T-helper 1 cell treated with Interleukin-12 subunit alpha and Interleukin-12 subunit beta and Interleukin-4 antibody, amounts not matched to agents 30 μg/mL and 1 μg/mL, for 36 hours (primary cell): ENCODE results near the gene PCDHGA11.
"Not testable (repeated sequence)": the region's sequence is repeated elsewhere in the genome, so short reads cannot be mapped to it uniquely, and the experiment has no call there.

Experiments used
- H3K27ac Mint-ChIP-seq: one replicate; pipeline ENCODE4 v1.8.0; 2021; ENCODE audit warnings: mild to moderate bottlenecking, mixed read lengths
- H3K27me3 Mint-ChIP-seq: one replicate; pipeline ENCODE4 v1.8.0; 2021; ENCODE audit warnings: low read depth, mixed read lengths
- H3K36me3 Mint-ChIP-seq: one replicate; pipeline ENCODE4 v1.8.0; 2021; ENCODE audit warnings: low read depth, mixed read lengths
- H3K4me1 Mint-ChIP-seq: one replicate; pipeline ENCODE4 v1.8.0; 2021; ENCODE audit warnings: low read depth, mixed read lengths
- H3K4me3 Mint-ChIP-seq: one replicate; pipeline ENCODE4 v1.8.0; 2021; ENCODE audit warnings: mild to moderate bottlenecking, moderate library complexity, mixed read lengths
- H3K9me3 Mint-ChIP-seq: one replicate; pipeline ENCODE4 v1.8.0; 2021; ENCODE audit warnings: mixed read lengths

Gene PCDHGA11

DNA sequence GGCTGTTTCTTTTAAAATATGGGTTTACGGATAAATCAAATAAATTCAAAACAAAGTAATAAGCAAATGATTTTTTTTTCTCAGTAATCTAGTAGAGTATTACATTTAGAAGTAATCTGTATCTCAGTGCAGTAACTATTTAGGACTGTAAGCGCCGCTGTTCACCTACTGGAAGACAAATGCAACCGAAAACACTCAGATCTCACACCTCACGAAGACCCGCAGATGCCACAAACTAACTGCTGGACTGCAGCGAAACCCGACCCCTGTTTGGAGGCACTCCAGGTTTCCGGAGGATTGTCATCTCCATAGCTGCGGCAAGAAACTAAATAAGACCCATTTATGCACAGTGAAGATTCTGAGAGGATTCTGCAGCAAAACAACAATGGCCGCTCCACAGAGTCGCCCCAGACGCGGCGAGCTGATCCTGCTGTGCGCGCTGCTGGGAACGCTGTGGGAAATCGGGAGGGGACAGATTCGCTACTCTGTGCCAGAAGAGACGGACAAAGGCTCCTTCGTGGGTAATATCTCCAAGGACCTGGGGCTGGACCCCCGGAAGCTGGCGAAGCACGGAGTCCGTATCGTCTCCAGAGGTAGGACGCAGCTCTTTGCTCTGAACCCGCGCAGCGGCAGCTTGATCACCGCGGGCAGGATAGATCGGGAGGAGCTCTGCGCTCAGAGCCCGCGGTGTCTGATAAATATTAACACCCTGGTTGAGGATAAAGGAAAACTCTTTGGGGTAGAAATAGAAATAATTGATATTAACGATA lies 28.2 kb upstream of the PCDHGA11 start, which contains the start of gene PCDHGA8:
Gene PCDHGA8 (plus strand): TSS at position 205 of the 770 bp plus-strand sequence. CDS start 181 bp downstream, at position 386.
- H3K4me1 Mint-ChIP-seq: no peaks in the 10 kb centered on the region
- H3K4me3 Mint-ChIP-seq: no peak within 1 kb of the TSS
- H3K36me3 Mint-ChIP-seq: peaks cover 2% of the 10 kb centered on the region
- H3K9me3 Mint-ChIP-seq: peaks cover 45% of the 10 kb centered on the region
- H3K27me3 Mint-ChIP-seq: peaks cover 26% of the 10 kb centered on the region
- H3K27ac Mint-ChIP-seq: no peak within 1 kb of the TSS

GRCh38 chr5:141393267-141393666 lies 27.6 kb upstream of the PCDHGA11 start:
- Mint-ChIP-seq H3K4me3 (no peak overlapping the region), H3K9me3 (peaks cover 45% of the 10 kb centered on the region), H3K4me1 (no peaks in the 10 kb centered on the region), H3K36me3 (peaks cover 2% of the 10 kb centered on the region), H3K27me3 (peaks cover 25% of the 10 kb centered on the region), H3K27ac (no peak overlapping the region)

DNA sequence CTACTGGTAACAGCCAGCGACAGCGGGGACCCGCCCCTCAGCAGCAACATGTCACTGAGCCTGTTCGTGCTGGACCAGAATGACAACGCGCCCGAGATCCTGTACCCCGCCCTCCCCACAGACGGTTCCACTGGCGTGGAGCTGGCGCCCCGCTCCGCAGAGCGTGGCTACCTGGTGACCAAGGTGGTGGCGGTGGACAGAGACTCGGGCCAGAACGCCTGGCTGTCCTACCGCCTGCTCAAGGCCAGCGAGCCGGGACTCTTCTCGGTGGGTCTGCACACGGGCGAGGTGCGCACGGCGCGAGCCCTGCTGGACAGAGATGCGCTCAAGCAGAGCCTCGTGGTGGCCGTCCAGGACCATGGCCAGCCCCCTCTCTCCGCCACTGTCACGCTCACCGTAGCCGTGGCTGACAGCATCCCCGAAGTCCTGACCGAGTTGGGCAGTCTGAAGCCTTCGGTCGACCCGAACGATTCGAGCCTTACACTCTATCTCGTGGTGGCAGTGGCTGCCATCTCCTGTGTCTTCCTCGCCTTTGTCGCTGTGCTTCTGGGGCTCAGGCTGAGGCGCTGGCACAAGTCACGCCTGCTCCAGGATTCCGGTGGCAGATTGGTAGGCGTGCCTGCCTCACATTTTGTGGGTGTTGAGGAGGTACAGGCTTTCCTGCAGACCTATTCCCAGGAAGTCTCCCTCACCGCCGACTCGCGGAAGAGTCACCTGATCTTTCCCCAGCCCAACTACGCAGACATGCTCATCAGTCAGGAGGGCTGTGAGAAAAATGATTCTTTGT lies 26.3 kb upstream of the PCDHGA11 start:
- H3K4me1 Mint-ChIP-seq, H3K36me3 Mint-ChIP-seq, H3K4me3 Mint-ChIP-seq: not testable (repeated sequence)
- peaks cover 39% of the 10 kb centered on the region for H3K9me3 Mint-ChIP-seq
- peaks cover 30% of the 10 kb centered on the region for H3K27me3 Mint-ChIP-seq
- peak overlapping the region; percentile 55 for H3K27ac Mint-ChIP-seq

DNA sequence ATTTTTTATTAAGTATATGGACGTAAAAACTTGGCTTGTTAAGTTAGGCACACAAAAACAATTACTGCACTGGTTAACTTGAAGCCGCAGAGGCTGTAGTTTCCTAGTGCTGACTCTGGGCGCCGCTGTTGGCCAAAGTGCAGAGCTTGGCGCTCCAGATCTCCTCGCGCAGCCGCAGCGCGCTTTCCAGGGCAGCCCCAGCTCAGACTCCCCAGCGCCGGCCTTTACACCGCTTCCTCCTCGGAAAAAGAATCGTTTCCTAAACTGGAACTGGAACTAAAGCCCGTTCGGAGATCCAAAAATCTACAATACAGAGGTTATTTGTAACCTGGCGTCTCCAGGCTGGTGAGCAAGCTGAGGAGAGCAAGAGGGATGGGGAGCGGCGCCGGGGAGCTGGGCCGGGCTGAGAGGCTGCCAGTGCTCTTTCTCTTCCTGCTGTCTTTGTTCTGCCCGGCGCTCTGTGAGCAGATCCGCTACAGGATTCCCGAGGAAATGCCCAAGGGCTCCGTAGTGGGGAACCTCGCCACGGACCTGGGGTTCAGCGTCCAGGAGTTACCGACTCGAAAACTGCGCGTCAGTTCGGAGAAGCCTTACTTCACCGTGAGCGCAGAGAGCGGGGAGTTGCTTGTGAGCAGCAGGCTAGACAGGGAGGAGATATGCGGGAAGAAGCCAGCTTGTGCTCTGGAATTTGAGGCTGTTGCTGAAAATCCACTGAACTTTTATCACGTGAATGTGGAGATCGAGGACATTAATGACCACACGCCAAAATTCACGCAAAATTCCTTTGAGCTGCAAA lies 22.9 kb upstream of the PCDHGA11 start, which contains the start of gene PCDHGB5:
Gene PCDHGB5 (plus strand): TSS at position 192 of the 796 bp plus-strand sequence. CDS start 181 bp downstream, at position 373.
- Mint-ChIP-seq H3K27me3 (peaks cover 39% of the 10 kb centered on the region), H3K9me3 (peaks cover 29% of the 10 kb centered on the region), H3K4me3 (peak within 1 kb of the TSS; percentile 58)
- not testable (repeated sequence) for H3K27ac Mint-ChIP-seq, H3K4me1 Mint-ChIP-seq, H3K36me3 Mint-ChIP-seq

- no peak overlapping the region for H3K27ac Mint-ChIP-seq
- no peak overlapping the region for H3K4me3 Mint-ChIP-seq
- H3K27me3 Mint-ChIP-seq: peaks cover 42% of the 10 kb centered on the region
- peaks cover 23% of the 10 kb centered on the region for H3K9me3 Mint-ChIP-seq
- H3K36me3 Mint-ChIP-seq: peaks cover 3% of the 10 kb centered on the region
- no peaks in the 10 kb centered on the region for H3K4me1 Mint-ChIP-seq
Measured at GRCh38 chr5:141398608-141399007, 22.2 kb upstream of the PCDHGA11 start.

- Mint-ChIP-seq H3K36me3 (peaks cover 3% of the 10 kb centered on the region), H3K4me1 (no peaks in the 10 kb centered on the region)
Measured at GRCh38 chr5:141399555-141400258, 21.1 kb upstream of the PCDHGA11 start.

DNA sequence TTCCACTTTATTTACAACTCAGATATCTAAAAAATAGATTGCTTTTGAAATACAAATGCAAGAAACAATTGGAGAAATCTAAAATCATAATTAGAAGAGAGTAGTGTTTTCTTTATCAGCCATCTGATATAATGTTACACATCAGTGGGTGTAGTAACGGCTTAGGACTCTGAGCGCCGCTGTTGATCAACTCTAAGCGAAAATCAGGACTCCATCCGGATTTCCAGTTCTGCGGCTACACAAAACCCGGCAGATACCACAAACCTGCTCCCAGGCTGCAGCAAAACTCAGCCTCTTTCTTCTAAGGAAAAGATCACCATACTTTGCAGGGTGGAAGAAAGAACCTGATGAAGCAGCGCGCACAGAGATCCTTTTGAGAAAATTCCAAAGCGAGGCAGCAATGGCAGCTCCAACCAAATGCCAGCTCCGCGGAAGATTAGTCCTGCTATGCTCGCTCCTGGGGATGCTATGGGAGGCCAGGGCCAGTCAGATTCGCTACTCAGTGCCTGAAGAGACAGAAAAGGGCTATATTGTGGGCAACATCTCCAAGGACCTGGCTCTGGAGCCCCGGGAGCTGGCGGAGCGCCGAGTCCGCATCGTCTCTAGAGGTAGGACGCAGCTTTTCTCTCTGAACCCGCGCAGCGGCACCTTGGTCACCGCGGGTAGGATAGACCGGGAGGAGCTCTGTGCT lies 18.2 kb upstream of the PCDHGA11 start, which contains the start of gene PCDHGA9:
Gene PCDHGA9 (plus strand): TSS at position 226 of the 691 bp plus-strand sequence. CDS start 175 bp downstream, at position 401.
- Mint-ChIP-seq H3K9me3 (peaks cover 15% of the 10 kb centered on the region), H3K27ac (no peak within 1 kb of the TSS), H3K27me3 (peaks cover 43% of the 10 kb centered on the region), H3K4me1 (no peaks in the 10 kb centered on the region), H3K4me3 (no peak within 1 kb of the TSS), H3K36me3 (peaks cover 3% of the 10 kb centered on the region)

More at GRCh38 chr5:141399555-141400258, 21.1 kb upstream of the PCDHGA11 start:
- Mint-ChIP-seq H3K27me3 (peaks cover 39% of the 10 kb centered on the region), H3K9me3 (peaks cover 16% of the 10 kb centered on the region), H3K27ac (no peak overlapping the region), H3K4me3 (no peak overlapping the region)

GRCh38 chr5:141403387-141403786 lies 17.5 kb upstream of the PCDHGA11 start:
- Mint-ChIP-seq H3K36me3 (peaks cover 5% of the 10 kb centered on the region), H3K4me1 (peaks cover 2% of the 10 kb centered on the region), H3K4me3 (no peak overlapping the region), H3K9me3 (peaks cover 18% of the 10 kb centered on the region), H3K27me3 (peaks cover 49% of the 10 kb centered on the region), H3K27ac (no peak overlapping the region)

- H3K27ac Mint-ChIP-seq, H3K4me1 Mint-ChIP-seq: not testable (repeated sequence)
- peaks cover 21% of the 10 kb centered on the region for H3K9me3 Mint-ChIP-seq
- peaks cover 43% of the 10 kb centered on the region for H3K27me3 Mint-ChIP-seq
- H3K36me3 Mint-ChIP-seq: peaks cover 13% of the 10 kb centered on the region
- H3K4me3 Mint-ChIP-seq: peak within 1 kb of the TSS; percentile 73
Measured at GRCh38 chr5:141407790-141408505, 12.9 kb upstream of the PCDHGA11 start, which contains the start of gene PCDHGB6. TSS of gene PCDHGB6 (plus strand) at chr5:141408021. CDS start at chr5:141408203, 182 bp downstream.

GRCh38 chr5:141409598-141410306 lies 11.1 kb upstream of the PCDHGA11 start:
- H3K36me3 Mint-ChIP-seq: peaks cover 15% of the 10 kb centered on the region
- H3K27me3 Mint-ChIP-seq: peaks cover 52% of the 10 kb centered on the region
- peaks cover 26% of the 10 kb centered on the region for H3K9me3 Mint-ChIP-seq
- no peak overlapping the region for H3K4me3 Mint-ChIP-seq
- H3K4me1 Mint-ChIP-seq: peaks cover 16% of the 10 kb centered on the region
- H3K27ac Mint-ChIP-seq: peak overlapping the region; percentile 52

- Mint-ChIP-seq H3K9me3 (peaks cover 21% of the 10 kb centered on the region), H3K36me3 (peaks cover 15% of the 10 kb centered on the region), H3K27me3 (peaks cover 62% of the 10 kb centered on the region), H3K4me3 (no peak overlapping the region), H3K27ac (no peak overlapping the region), H3K4me1 (peaks cover 16% of the 10 kb centered on the region)
Measured at GRCh38 chr5:141411575-141411974, 9.3 kb upstream of the PCDHGA11 start.

DNA sequence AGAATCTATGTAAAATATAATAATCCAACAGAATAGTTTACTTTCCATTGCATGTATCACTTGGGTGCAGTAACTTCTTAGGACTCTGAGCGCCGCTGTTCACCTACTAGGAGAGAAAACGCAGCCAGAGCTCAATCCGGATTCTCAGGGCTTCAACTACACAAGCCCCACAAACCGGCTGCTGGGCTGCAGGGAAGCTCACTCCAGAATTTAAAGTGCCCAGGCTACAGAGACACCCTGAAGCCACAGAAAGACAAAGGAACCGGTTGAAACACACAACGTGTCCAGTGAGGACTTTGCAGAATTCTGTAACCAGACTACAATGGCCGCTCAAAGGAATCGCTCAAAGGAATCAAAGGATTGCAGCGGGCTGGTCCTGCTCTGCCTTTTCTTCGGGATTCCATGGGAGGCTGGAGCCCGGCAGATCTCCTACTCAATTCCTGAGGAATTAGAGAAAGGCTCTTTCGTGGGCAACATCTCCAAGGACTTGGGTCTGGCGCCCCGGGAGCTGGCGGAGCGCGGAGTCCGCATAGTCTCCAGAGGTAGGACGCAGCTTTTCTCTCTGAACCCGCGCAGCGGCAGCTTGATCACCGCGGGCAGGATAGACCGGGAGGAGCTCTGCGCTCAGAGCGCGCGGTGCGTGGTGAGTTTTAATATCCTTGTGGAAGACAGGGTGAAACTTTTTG lies 7.9 kb upstream of the PCDHGA11 start, which contains the start of gene PCDHGA10:
Gene PCDHGA10 (plus strand): TSS at position 134 of the 686 bp plus-strand sequence. CDS start 189 bp downstream, at position 323.
- peak within 1 kb of the TSS; percentile 4 for H3K27ac Mint-ChIP-seq
- H3K36me3 Mint-ChIP-seq: peaks cover 15% of the 10 kb centered on the region
- peaks cover 67% of the 10 kb centered on the region for H3K27me3 Mint-ChIP-seq
- peaks cover 20% of the 10 kb centered on the region for H3K4me1 Mint-ChIP-seq
- peak within 1 kb of the TSS; percentile 82 for H3K4me3 Mint-ChIP-seq
- H3K9me3 Mint-ChIP-seq: peaks cover 24% of the 10 kb centered on the region
